GM21390 (cell line): Measurements from ENCODE around the gene SLC35B4.
"Not testable (repeated sequence)": the region's sequence is repeated elsewhere in the genome, so short reads cannot be mapped to it uniquely, and the experiment has no call there.

Experiments
- ATAC-seq: cut with Tn5 transposase; IDR thresholded peaks from one replicate; pipeline ENCODE4 v1.9.1; 2021; ENCODE audit not compliant: unreplicated experiment

Gene SLC35B4

DNA sequence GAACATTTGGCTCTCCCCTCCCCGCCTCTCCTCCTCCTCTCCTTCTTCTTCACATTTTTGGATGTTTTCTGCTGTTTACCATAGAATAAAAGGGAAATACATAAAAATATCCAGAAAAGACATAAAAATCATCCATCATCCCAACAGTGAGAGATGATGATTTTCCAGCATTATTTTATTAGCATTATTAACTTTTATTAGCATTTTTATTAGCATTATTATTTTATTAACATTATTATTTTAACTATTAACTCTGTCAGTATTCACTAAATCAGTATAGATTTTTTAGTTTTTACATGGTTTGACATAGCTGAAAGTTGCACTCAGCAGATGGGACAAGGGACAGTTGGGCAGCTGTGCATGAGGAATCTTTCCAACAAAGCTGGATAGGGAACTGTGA, 16.2 kb upstream of the SLC35B4 start:
- ATAC-seq = no peak

DNA sequence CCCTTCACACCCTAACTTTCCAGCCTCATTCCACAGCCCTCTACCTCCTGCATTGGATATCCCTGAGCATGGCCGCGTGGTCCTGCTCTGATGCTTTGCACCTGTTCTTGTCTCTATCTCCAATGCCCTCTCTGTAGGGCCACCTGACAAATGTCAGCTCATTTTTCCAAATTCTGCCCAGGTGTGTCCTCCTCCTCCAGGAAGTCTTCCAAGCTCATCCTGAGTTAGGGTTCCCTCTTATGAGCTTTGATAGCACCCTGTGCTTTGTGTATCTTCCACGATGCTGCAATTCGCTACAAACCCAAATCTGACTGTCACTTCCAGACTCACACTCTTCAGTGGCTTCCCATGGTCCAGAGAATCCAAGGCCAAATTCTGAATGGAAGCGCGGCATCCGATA, 14.7 kb upstream of the SLC35B4 start:
- no peak for ATAC-seq

DNA sequence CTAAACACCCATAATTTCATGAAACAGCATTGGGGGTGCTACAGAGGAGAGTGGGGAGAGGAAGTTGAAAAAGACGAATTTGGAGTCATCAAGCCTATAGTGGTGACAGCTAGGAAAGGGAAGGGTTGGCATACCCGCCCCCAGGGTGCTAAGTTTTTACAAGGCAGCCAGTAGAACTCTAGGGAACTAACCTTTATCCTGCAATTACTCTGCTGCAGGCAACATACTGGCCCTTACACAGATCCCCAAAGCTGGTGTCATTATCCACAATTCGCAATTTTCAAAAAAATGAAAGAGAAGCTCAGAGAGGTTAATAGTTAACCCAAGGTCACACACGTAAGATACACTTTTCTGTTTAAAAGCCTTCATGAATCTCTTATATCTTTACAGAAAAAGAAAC, 14.2 kb upstream of the SLC35B4 start:
- no peak for ATAC-seq

DNA sequence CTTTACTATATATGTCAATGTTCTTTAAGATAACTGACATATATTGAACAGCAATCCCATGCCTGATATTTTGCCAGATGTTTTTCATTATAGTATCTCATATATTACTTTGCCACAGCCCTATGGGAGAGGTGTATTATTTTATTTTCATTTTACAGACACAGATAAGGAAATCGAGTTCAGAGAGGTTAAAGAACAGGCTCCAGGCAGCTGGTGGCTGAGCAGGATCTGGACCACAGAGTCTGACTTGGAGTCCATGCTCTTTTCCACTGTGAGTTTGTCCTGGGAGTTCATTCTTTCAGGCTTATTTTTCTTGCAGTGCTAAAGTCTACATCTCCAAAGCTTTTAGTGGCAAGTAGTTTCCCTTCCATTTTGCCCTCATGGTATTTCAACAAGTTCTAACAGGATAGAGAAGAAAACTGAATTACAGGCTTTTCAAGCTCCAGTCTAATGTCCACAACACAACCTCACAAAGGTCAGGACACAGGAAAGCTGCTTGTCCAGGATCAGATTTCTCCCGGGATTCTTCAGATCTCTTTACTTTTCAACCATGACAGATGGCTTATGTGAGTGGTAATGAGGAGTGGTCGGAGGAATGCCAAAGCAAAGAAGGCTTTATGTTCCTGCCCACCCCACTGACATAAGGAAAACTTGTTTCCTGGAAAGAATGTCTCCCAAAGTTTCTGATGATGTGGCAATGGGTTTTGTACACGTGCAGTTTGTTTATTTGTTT, 13.1 kb upstream of the SLC35B4 start:
- ATAC-seq = no peak

DNA sequence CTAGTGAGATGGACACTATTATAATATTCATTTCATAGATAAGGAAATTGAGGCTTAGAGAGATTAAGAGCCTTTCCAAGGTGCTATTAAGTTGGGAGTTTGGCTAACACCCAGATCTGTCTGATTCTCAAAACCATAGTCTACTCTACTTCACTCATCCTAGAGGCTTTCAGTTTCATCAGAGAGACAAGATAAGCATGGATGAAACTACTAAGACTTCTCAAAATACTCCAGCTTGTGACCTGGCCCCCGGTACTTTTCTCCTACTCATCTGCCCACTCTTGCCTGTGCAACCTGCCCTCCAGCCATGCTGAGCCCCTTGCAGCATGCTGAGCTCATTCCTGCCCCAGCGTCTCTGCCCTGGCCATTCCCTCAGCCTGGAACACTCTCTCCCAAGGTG, 12.2 kb upstream of the SLC35B4 start:
- ATAC-seq = no peak

DNA sequence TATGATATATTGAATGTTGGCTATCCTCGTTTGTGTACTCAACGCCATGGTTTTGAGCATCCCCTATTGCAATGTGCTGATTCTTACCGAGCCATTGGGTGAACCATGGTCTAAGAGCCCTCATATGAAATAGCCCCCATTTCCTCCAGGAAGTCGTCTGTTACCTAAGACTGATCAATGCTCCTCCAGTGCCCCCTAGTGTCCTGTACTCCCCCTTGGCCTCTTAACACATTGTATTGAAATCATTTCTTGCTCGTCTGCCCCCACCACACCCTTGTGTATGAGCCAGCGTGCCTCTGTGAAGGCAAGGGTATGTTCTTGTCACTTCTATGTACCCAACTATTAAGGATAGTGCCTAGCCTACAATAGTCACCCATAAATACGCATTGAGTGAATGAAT, 11.2 kb upstream of the SLC35B4 start:
- peak; percentile 74 for ATAC-seq

DNA sequence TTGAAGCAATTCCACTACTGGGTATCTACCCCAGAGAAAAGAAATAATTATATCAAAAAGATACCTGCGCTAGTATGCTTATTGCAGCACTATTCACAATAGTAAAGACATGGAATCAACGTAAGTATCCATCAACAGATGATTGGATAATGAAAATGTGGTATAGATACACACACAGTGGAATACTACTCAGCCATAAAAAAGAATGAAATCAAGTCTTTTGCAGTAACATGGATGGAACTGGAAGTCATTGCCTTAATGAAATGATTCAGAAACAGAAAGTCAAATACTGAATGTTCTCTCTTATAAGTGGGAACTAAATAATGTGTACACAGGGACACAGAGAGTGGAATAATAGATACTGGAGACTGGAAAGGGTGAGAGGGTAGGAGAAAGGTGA, 7.4 kb upstream of the SLC35B4 start:
- no peak for ATAC-seq

DNA sequence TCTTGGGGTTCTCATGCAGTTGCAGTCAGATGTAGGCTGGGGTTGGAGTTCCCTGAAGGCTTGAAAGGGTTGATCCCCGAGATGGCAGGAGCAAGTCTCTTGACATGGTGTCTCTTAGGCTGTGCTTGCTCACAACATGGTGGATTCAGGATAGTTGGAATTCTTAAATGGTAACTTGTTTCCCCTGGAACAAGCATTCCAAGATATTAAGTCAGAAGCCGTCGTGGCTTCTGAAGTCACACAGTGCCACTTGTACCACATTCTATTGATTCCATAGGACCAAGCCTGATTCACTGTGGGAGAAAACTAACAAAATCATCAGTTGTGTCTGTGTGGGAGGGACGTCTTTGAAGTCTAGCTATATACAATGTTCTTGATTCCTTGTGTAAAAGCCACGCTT, 3.5 kb upstream of the SLC35B4 start:
- ATAC-seq = no peak

DNA sequence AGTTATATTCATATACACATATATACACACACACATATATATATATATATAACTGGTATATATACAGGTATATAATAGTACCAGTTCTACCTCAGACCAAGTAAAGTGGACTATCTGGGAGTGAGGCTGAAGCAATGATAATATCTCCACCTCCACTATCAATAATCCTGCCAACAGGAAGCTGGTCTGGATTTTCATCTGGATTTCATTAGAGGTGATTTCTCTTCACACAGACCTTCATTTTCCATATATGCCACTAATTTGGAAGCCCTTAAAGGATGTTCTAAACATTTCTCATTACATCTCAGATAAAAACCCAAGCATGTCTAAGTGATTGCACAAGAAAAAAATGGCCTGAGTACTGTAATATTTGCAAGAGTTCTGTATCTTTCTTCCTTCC, 1.7 kb upstream of the SLC35B4 start:
- no peak for ATAC-seq

DNA sequence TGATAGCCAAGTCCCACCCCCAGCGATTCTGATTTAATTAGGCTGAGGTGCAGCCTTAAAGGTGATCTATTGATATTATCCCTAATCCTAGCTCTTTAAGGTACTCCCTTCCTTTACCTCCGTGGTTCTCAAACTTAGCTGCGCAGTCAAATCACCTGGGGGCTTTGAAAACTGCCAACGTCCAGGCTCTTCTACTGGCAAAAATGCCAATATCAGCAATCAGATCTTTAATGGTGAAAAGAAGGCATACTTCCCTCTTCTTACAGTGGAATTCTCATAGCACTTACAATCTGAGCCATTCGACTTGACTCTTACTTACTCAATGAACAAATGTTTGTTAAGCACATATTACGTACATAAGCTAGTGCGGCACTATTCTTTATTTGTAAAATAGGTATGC, 704 bp upstream of the SLC35B4 start:
- no peak for ATAC-seq

DNA sequence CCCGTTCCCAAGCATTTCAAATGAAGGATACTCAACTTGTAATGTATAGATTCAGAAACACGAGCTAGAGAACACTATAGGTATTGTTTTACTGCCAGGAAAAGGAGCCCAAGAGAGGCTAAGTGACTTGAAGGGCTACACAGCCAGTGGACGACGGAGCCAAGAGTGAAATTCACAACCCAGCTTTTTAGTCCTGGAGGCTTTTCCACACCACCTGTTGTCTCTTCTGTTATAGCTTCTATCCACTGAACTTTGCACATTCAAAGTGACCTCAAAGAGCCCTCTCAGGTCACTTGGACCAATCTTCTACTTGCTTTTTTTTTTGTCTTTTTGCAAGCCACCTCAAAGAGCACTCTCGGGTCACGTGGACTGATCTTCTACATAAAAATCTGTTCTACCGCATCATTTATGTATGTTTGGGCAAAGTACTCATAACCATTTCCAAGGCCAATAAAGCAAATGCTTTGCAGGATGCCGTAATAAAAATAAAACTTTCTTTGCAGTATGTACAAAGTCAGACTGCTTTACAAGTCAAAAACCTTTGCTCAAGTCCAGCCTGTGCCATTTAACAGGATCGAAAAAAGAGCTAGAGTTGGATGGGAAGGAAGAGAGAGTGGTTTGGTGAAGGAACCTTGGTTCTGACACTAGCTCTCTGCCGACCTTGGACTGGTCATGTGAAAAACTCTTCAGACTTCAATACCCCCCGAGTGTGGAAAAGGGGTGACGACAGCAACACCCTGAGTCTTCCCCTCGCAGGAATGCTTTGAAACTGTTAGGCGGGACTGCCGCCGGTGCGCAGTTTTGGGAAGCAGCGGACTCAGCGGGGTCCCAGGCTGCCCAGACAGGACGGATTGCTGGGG, 821 bp downstream of the SLC35B4 start:
- ATAC-seq = peak; percentile 2

DNA sequence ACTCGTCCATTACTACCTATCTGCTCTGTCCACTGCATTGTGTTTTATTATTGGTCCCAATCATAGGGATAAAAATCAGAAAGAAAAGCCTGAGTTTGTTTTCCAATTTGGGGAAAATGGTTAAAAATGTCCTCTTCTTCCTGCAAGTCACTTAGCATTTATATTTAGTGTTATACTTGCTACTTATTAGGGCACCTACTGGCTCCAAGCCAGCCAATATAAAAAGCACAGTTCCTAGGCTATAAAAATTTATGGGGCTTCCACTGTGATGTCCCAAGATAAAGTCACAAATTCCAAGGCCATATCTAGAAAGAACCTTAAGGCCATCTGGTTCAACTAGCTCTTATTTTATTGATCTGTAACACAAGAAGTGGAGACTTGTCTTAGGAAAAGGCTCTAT, 3.2 kb downstream of the SLC35B4 start:
- no peak for ATAC-seq

DNA sequence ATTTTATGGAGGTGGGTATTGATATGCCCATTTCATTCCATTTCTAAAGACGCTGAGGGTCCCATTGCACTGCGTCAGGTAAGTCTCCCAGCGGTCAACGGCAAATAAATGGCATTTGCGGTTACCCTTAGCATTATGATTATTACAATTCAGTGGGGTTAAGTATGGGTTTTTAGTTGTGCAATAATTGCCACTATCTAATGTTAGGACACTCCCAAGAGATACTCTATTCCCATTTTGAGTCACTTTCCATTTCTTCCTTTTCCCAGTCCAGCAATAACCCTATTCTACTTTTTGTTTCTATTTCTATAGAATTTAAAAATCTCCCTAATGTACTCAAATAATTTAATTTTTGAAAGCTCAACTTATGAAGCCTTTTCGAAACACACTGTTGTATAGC, 4.0 kb downstream of the SLC35B4 start:
- no peak for ATAC-seq

DNA sequence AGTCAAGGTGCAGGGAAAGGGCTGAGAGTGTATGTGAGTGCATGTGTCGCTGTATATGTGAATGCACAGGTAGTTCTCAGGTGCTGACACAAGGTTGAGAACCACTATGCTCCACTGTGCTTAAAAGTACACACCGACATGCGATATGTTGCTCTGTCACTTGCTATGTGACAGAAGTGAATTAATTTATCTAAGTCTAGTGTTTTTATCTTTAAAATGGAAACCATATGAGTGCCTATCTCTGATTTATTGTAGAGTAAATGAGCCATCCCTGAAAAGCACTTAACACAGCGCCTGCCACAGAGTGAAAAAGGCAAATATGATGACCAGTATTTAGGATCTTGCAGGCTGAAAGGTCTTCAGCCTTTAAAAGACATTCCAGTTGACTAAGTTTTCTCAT, 4.9 kb downstream of the SLC35B4 start:
- no peak for ATAC-seq

DNA sequence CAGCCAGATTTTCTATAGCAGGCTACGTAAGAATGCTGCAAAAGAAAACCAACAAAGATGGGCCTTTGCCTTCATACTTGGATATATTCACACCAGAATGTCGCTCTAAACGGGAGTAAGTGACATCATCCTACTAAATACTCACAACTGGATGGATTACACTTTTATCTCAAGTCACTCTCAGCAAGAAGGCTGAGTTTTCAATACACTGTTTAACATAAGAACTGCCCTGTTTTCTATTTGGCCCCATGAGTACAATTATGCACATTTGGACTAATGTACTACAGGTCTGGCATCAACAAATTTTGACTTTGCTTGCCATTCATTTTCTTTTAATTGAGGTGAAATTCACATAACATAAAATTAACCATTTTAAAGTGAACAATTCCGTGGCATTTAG, 8.2 kb downstream of the SLC35B4 start:
- ATAC-seq = no peak

DNA sequence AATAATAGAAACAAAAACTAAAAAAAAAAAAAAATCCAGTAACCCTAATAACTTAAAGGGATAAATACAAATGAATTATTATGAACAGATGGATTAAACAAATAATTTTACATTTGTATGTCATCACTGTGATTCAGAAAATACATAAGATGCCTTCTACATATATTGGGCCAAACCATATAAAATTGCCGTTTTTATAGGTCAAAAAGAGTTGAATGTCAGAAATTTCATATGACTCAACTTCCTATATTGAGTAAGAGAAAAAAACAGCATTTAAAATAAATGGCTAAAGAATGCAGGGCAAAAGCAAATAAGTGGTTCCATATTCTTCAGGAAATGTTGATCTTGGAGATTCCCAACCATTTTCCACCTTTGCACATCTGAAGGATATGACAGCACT, 9.4 kb downstream of the SLC35B4 start:
- no peak for ATAC-seq

DNA sequence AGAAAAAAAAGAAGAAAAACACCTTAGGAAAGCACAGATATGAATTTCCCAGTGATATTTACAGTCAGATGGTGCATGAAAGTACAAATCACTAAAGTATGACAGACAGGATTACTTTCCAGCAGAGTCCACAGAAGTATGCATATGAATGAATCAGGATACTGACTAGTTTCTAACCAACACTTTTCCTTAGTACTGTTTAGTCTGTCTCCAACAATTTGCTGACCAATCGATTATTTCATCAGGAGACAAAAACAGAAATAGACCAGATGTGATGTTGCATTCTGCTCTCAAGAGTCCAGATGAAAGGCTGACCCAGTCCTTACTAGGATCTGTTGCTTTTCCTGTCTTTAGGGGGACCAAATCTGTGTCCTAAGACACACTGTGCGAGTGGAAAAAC, 14.6 kb downstream of the SLC35B4 start:
- no peak for ATAC-seq

DNA sequence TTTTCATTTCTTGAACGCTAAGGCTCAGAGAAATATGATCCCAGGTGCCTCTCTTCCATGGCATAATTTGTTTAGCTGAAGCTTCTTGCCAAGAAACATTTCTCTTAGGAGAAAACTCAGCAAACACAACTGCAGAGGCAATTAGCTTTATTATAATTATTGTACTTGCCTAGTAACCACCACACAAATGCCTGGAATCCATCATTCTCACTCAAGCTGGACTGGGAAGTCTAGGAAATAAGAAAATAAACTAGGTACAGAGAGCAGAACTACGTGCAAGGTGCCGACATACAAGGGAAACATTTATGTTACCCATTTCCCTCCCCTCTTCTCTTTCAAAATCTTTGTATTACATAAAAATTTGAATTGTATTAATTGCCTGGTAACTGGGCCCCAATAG, 15.1 kb downstream of the SLC35B4 start:
- no peak for ATAC-seq

DNA sequence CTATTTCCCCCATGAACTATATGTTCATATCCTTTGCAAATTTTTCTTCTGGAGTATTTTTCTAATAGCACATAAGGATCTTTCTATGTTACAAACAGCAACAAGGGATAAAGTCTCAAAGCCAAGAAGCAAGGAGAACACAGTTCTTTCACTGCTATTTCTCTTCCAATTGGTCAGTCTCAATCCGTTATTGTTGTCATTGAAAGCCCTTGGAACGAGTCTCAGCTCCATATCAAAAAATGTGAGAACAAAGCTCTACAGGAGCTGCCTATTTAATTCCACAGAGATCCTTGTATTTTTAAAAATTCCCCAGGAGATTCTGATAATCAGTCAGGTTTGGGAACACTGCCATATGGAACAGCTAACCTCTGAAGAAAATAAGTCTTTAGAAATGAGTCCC, 15.7 kb downstream of the SLC35B4 start:
- no peak for ATAC-seq

DNA sequence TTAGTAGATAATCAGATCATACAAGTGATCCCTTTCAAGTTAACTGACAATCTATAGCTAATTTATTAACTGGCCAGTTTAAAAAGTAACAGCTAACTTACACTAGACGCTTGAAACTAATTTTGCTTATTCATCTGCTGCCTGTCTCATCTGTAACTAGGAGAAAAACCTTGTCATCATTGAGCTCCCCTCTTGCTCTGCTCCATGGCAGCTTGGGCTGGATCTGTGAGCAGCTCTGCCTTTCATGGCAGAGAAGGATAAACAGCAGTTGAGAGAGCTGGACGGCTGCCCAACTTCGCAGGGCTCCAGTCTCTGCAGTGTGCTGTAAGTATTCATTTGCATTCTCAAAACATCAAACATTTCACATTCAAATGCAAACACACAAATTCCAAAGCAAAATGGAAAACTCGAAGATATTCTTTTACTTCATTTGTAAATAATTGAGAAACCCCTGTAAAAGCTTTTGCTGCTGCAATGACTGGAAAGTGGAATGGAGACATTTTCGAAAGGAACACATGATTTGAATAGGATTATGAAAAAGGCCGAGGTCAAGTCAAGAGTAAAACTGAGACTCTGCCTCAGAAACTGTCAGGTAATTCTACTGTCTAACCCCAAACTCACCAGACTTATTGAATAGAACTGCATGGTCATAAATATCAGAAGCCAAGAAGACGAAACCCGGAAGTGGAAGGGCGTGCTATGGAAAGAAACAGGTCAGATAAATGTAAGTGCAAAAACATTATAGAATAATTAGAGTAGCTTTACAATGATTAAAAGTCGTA, 17.6 kb downstream of the SLC35B4 start:
- ATAC-seq = no peak

DNA sequence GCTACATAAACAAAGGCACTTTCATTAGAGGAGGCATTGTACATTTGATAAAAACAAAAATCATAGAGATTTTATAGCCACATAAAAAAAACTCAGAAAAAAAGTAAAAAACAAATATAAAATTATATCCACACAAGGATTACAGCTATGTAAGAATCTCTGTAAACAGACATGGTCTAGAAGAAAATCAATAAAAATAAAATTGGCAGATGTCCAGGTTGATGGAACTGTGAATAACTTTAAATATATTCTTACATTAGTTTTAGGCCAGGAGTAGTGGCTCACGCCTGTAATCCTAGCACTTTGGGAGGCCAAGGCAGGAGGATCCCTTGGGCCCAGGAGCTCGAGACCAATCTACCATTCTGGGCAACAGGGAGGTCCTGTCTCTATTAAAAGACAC, 19.2 kb downstream of the SLC35B4 start:
- no peak for ATAC-seq

DNA sequence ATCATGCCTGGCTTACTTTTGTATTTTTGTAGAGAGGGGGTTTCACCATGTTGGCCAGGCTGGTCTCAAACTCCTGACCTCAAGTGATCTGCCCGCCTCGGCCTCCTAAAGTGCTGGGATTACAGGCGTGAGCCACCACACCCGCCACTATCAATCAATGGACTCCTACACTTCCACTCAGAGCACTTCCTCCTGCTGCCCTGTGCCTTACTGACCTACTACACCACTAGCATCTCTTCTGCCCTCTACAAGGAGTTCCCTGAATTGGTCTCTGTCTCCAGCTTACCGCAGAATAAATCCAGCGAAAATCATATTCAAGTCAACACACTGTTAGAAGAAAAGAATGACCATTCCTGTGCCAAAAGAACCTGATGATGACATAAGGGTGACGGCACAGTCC, 20.7 kb downstream of the SLC35B4 start:
- not testable (repeated sequence) for ATAC-seq
